SU-DHL-6 (cell line): Measurements from ENCODE around the gene ERBB2.

Experiments
- CTCF ChIP-seq: fragments of 200-600 bp; sonication (generic); IDR thresholded peaks from one replicate; pipeline ENCODE4 v1.5.1; 2017; ENCODE audit warnings: antibody characterized with exemption, mild to moderate bottlenecking, low read length, moderate library complexity; ENCODE audit not compliant: insufficient read depth, poor library complexity, severe bottlenecking
- EZH2phosphoT487 ChIP-seq: fragments of 200-600 bp; sonication (generic), shearing (Covaris generic); conservative IDR thresholded peaks from 2 replicates; pipeline ENCODE4 v1.6.1; 2018; ENCODE audit warnings: mild to moderate bottlenecking, antibody characterized with exemption, low read length, moderate library complexity, mixed read lengths

- TF ChIP-seq CTCF (no peak), EZH2phosphoT487 (no peak)
Measured at GRCh38 chr17:39742126-39742855, 42.4 kb downstream of the ERBB2 start.
